Uterus (tissue), 2 donors: ENCODE measurements around the gene PDE5A.

Experiments used
- POLR2A ChIP-seq, 2 donors: fragments of 450-650 bp; IDR thresholded peaks; one replicate each; pipeline ENCODE4 v1.6.1; 2016; ENCODE audit warnings: antibody characterized with exemption in 2 of 2, mild to moderate bottlenecking in 1 of 2, moderate library complexity in 1 of 2
- TF ChIP-seq, protein P1 (sequence below), 4 experiments: fragments of 200-600 bp in 2 of 4; fragments of 450-650 bp in 2 of 4; sonication (generic) in 2 of 4; IDR thresholded peaks; one replicate each; pipeline ENCODE4 v1.5.1; 2016 to 2019; ENCODE audit warnings: antibody characterized with exemption in 4 of 4, mild to moderate bottlenecking in 2 of 4, moderate library complexity in 1 of 4

DNA sequence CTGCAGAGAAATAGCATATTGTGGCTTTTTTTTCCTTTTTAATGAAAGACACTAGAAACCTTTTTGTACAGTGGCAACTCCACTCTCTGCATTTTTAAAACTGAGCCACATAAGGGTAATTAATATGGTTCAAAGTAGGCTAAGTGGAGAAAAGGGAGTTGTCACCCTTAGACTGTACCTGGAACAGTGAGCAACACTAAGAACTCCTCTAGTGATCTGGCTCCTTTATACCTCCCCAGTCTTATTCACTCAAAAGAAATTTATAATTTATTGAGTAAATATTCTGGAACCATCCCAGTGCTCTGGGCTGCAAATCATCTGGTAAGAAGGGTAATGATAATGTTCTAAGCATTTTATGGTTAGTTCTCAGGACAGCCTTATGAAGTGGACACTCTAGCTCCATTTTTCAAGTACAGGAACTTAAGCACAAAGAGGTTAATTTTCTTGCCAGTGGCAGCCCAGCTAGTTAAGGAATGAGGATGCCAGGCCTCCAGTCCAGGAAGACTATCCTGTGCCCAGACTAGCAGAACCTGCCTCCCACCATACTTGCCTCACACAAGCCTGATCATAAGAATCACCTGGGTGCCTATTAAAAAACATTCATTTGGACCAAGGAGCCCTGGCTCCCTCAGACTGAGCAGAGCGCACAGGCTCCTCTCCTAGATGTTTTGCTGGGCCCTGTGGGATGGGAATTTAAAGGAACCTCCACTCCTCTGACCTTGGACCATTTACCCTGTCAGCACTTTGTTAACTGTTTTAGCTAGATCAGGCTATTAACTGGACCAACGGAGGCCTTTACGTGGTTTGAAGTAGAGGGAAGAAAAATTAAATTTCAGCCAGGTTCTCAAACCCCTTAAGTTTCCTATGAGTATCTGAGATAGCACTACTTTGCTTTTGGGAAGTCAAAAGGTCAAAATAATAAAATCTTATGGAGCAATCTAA is 102.6 kb downstream of the PDE5A start:
- no peak for TF ChIP-seq POLR2A (IDR thresholded peaks at IDR 0.05)
- TF ChIP-seq, protein P1, sequence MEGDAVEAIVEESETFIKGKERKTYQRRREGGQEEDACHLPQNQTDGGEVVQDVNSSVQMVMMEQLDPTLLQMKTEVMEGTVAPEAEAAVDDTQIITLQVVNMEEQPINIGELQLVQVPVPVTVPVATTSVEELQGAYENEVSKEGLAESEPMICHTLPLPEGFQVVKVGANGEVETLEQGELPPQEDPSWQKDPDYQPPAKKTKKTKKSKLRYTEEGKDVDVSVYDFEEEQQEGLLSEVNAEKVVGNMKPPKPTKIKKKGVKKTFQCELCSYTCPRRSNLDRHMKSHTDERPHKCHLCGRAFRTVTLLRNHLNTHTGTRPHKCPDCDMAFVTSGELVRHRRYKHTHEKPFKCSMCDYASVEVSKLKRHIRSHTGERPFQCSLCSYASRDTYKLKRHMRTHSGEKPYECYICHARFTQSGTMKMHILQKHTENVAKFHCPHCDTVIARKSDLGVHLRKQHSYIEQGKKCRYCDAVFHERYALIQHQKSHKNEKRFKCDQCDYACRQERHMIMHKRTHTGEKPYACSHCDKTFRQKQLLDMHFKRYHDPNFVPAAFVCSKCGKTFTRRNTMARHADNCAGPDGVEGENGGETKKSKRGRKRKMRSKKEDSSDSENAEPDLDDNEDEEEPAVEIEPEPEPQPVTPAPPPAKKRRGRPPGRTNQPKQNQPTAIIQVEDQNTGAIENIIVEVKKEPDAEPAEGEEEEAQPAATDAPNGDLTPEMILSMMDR (IDR thresholded peaks at IDR 0.05), result no peak
